ENCODE measurements around the gene PAN2. TPM values are rescaled to one million over a fixed set of nuclear protein-coding genes. Genes with fewer than 3 reads are reported as not detected.
"Not testable (repeated sequence)": the region's sequence is repeated elsewhere in the genome, so short reads cannot be mapped to it uniquely, and the experiment has no call there.

PAN2 gene
- total RNA-seq, 1 donor from 2014 or later: 114 TPM

- not testable (repeated sequence) for DNase-seq (ENCODE audit: low spot score)
These were observed 61.3 kb downstream of the PAN2 start for GRCh38 chr12:56272468-56272867.

DNA sequence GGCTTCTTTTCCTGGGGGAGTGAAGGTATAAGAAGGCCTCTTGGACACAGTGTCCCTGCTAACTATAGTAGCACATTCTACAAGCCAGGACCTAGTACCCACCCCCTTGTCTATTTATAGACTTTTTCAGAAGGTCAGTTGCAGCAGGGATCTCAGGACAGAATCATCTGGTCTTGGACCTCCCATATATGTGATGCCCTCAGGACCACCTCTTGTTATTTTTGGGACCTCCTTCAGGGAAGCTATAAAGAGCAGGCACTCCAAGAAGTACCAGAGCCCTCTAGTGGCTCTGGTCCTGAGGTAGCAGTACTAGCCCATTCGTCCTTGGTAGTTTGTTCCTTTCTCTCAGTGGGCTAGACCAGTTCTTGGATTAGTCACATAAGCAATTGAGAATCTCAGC lies 62.8 kb downstream of the PAN2 start:
- DNase-seq (ENCODE audit: low spot score): no peak

DNA sequence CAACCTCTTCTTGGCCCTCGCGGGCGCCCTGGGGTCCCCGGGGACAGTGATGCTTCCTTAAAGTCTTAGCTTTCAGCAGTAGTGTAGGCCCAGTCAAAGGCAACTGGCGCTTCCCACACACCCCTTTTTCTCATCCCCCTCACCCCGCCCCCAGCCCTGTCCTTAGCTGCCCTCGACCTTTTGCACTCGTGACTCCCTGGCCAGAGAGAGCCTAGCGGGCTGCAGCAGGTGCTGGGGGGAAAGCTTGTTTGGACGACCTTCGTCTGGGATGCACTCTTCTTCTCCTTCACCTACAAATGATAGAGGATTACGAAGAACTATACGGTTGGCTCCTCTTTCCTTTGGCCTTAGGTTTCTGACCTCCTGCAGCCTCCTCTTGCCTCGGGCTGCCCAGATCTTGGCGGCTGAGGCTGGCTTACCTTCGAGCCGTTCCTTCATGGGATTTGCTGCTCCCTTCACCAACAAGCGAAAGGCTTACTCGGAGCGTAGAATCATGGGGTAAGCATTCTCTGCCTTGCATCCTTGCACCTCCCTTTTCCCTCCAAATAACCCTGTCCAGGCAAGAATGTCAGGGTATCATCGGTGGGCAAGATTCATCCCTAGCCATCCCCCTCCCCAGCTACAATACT lies 66.2 kb downstream of the PAN2 start:
- DNase-seq (ENCODE audit: low spot score): no peak

DNA sequence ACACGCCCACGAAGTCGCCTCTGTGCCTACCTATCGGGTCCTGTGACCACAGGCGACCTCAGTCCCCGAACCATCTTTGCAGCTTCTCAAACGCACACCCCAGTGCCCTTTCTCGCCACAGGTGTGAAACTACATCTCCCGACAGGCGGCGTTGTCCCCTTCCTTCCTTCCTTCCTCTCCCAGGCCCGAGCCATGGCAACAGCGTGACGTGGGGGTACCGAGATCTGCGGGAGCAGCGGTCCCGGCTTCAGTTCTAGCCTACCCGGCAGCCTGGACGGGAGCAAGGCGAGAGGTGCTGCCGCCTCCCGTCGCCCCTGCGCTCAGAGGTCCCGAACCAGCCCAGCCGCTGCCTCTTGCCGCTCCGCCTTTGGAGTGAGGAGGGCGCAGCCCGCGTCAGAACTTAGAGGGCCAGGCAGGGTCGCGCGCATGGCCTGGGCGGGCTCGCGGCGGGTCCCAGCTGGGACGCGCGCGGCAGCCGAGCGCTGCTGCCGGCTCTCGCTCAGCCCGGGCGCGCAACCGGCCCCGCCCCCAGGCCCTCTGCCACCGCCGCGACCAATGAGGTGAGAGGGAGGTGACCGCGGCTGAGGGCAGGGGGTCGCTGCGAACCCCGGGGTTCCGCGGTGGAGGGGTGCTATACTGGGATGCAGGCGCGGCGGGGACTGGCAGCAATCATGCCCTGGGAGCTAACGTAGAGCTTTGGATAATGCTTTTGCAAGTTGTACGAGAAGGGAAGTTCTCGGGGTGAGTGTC lies 66.9 kb downstream of the PAN2 start, which contains the start of gene COQ10A:
COQ10A (plus strand) TSS at position 250 of the 750 bp plus-strand sequence; CDS start at position 427, 177 bp downstream.
- DNase-seq (ENCODE audit: low spot score): peak; percentile 91

Other genes with a start within 250 kb of the PAN2 start
- 64.9 TPM for gene PA2G4, start 229.4 kb downstream of the PAN2 start, total RNA-seq
- 2,534 TPM for gene RPL41, start 217.4 kb downstream of the PAN2 start, total RNA-seq
- gene ZC3H10, start 215.7 kb downstream of the PAN2 start, total RNA-seq: 5.4 TPM
- gene ESYT1, start 205.7 kb downstream of the PAN2 start, total RNA-seq: 111 TPM
- 53.7 TPM for gene MYL6B, start 181.4 kb downstream of the PAN2 start, total RNA-seq
- 1,918 TPM for gene MYL6, start 175.6 kb downstream of the PAN2 start, total RNA-seq
- gene SMARCC2, start 144.5 kb downstream of the PAN2 start, total RNA-seq: 115 TPM
- gene RNF41, start 112.1 kb downstream of the PAN2 start, total RNA-seq: 57.2 TPM
- gene NABP2, start 109.7 kb downstream of the PAN2 start, total RNA-seq: 39.2 TPM
- 49.9 TPM for gene SLC39A5, start 103.9 kb downstream of the PAN2 start, total RNA-seq
- gene ANKRD52, start 75.6 kb downstream of the PAN2 start, total RNA-seq: 64.6 TPM
- gene COQ10A, start 67.1 kb downstream of the PAN2 start, total RNA-seq: 10.7 TPM
- gene CS, start 33.7 kb downstream of the PAN2 start, total RNA-seq: 156 TPM
- 140 TPM for gene CNPY2, start 18.0 kb downstream of the PAN2 start, total RNA-seq
- gene IL23A, start 4.9 kb upstream of the PAN2 start, total RNA-seq: 0.49 TPM
- gene STAT2, start 26.1 kb upstream of the PAN2 start, total RNA-seq: 125 TPM
- gene APOF, start 28.9 kb upstream of the PAN2 start, total RNA-seq: 0.20 TPM
- gene TIMELESS, start 115.4 kb upstream of the PAN2 start, total RNA-seq: 13.0 TPM
- gene MIP, start 120.7 kb upstream of the PAN2 start, total RNA-seq: not detected
- gene SPRYD4, start 134.6 kb upstream of the PAN2 start, total RNA-seq: 4.0 TPM
- 1.8 TPM for gene GLS2, start 154.2 kb upstream of the PAN2 start, total RNA-seq
- gene RBMS2, start 187.8 kb upstream of the PAN2 start, total RNA-seq: 49.6 TPM